NCI-H69 (cell line): Measurements from ENCODE around the gene KLHL22.
A peak's percentile ranks its signal among the peaks of the same experiment; 100 is the strongest.
"Not testable (repeated sequence)": the region's sequence is repeated elsewhere in the genome, so short reads cannot be mapped to it uniquely, and the experiment has no call there.

Source experiments
- DNase-seq: peaks from one replicate; lab custom pipeline; 2025; lab: John Stamatoyannopoulos, UW

Gene KLHL22

GRCh38 chr22:20469110-20469868 is 26.3 kb downstream of the KLHL22 start:
- no peak for DNase-seq

GRCh38 chr22:20466659-20467379 is 28.8 kb downstream of the KLHL22 start:
- no peak for DNase-seq

- no peak for DNase-seq
Measured at GRCh38 chr22:20465759-20466077, 29.9 kb downstream of the KLHL22 start.

GRCh38 chr22:20464912-20465758 is 30.5 kb downstream of the KLHL22 start:
- no peak for DNase-seq

GRCh38 chr22:20464096-20464614 is 31.4 kb downstream of the KLHL22 start:
- DNase-seq = no peak

- DNase-seq = no peak
Measured at GRCh38 chr22:20463324-20464095, 32.1 kb downstream of the KLHL22 start.

GRCh38 chr22:20459862-20460261 is 35.7 kb downstream of the KLHL22 start:
- no peak for DNase-seq

GRCh38 chr22:20459152-20459542 is 36.4 kb downstream of the KLHL22 start:
- DNase-seq = no peak

GRCh38 chr22:20458530-20459151 is 37.0 kb downstream of the KLHL22 start:
- DNase-seq = no peak

- DNase-seq = no peak
Measured at GRCh38 chr22:20457506-20458240, 37.9 kb downstream of the KLHL22 start.

- DNase-seq = no peak
Measured at GRCh38 chr22:20456722-20457076, 38.9 kb downstream of the KLHL22 start.

- DNase-seq = peak; percentile 73
Measured at GRCh38 chr22:20456064-20456721, 39.4 kb downstream of the KLHL22 start.

- no peak for DNase-seq
Measured at GRCh38 chr22:20455709-20456063, 39.9 kb downstream of the KLHL22 start.

GRCh38 chr22:20453222-20453621 is 42.4 kb downstream of the KLHL22 start:
- no peak for DNase-seq

- DNase-seq = no peak
Measured at GRCh38 chr22:20451920-20452319, 43.7 kb downstream of the KLHL22 start.

GRCh38 chr22:20451129-20451778 is 44.3 kb downstream of the KLHL22 start:
- not testable (repeated sequence) for DNase-seq

- no peak for DNase-seq
Measured at GRCh38 chr22:20450551-20450906, 45.1 kb downstream of the KLHL22 start.

GRCh38 chr22:20449819-20450550 is 45.6 kb downstream of the KLHL22 start:
- no peak for DNase-seq

GRCh38 chr22:20448630-20449029 is 47.0 kb downstream of the KLHL22 start:
- no peak for DNase-seq
